IPS-20b (cell line): Measurements from ENCODE around the gene YBEY.

Source experiments
- H3K27ac ChIP-seq: one replicate; pipeline ENCODE4 v1.5.1; 2013; ENCODE audit warnings: low read length
- H3K27me3 ChIP-seq: 2 replicates; pipeline ENCODE4 v1.6.1; 2013; ENCODE audit warnings: mild to moderate bottlenecking, low read length, inconsistent platforms; ENCODE audit not compliant: insufficient read depth
- H3K36me3 ChIP-seq: 2 replicates; pipeline ENCODE4 v1.6.1; 2013; ENCODE audit warnings: low read depth, mild to moderate bottlenecking, inconsistent platforms, low read length, moderate library complexity; ENCODE audit not compliant: insufficient read depth
- H3K4me1 ChIP-seq: 2 replicates; pipeline ENCODE4 v1.6.1; 2013; ENCODE audit warnings: mild to moderate bottlenecking, control low read depth, inconsistent platforms, low read length, moderate library complexity; ENCODE audit not compliant: insufficient read depth
- H3K4me3 ChIP-seq: 2 replicates; pipeline ENCODE4 v1.5.1; 2013; ENCODE audit warnings: mild to moderate bottlenecking, low read length, inconsistent platforms
- H3K9ac ChIP-seq: 2 replicates; pipeline ENCODE4 v1.6.1; 2013; ENCODE audit warnings: low read depth, mild to moderate bottlenecking, inconsistent platforms, low read length, moderate library complexity
- H3K9me3 ChIP-seq: 2 replicates; pipeline ENCODE4 v1.6.1; 2013; ENCODE audit warnings: mild to moderate bottlenecking, low read depth, low read length, inconsistent platforms; ENCODE audit not compliant: insufficient read depth

YBEY gene

DNA sequence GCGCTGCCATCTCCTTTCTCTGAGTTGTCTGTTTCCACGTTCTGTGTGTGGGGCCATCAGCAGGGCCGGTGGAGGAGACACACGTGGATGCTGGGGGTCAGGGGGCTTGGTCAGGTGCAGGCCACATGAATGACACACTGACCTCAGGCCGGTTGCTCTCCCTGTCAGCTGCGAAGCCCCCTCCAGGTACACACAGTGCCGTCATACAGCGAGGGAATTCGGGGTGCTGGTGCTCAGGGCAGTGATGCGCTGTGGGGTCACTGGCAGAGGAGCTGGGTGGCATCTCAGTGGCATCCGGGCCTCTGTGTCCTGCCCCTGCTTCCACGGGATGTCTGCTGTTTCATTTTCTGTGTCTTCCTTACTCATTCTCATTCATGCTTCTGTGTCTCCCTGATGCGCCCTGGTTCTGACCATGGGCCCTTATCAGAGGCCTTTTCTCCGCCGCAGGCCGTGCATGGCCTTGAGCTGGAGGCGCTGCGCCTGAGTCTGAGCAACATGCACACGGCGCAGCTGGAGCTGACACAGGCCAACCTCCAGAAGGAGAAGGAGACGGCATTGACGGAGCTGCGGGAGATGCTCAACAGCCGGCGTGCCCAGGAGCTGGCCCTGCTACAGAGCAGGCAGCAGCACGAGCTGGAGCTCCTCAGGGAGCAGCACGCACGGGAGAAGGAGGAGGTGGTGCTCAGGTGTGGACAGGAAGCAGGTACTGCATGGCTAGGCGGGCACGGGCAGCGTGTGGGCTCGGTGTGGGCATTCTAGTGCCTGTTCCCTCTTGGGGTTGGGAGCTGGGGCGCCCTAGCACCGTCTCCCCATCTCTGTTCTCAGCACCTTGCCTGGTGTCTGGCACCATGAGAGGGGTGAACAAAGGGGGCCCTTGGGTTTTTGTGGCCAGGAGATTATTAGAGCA is 60.4 kb downstream of the YBEY start:
- H3K27ac ChIP-seq, result no peak overlapping the region
- H3K27me3 ChIP-seq, result no peaks in the 10 kb centered on the region
- peaks cover 63% of the 10 kb centered on the region for H3K36me3 ChIP-seq
- no peaks in the 10 kb centered on the region for H3K9me3 ChIP-seq
- no peaks in the 10 kb centered on the region for H3K4me1 ChIP-seq
- H3K9ac ChIP-seq, result no peak overlapping the region
- H3K4me3 ChIP-seq, result no peak overlapping the region

- Histone ChIP-seq H3K9me3 (no peaks in the 10 kb centered on the region), H3K27ac (no peak overlapping the region), H3K9ac (no peak overlapping the region), H3K4me1 (no peaks in the 10 kb centered on the region), H3K36me3 (peaks cover 69% of the 10 kb centered on the region), H3K27me3 (no peaks in the 10 kb centered on the region), H3K4me3 (no peak overlapping the region)
Observed at GRCh38 chr21:46347203-46347550, 61.0 kb downstream of the YBEY start.
